SK-N-MC (cell line): ENCODE measurements around the gene ATXN7L1.

Experiments used
- EZH2 ChIP-seq: fragments of 200-600 bp; sonication (generic); IDR thresholded peaks from one replicate; pipeline ENCODE4 v1.6.1; 2017; ENCODE audit warnings: antibody characterized with exemption
- FOXP2 ChIP-seq: optimal IDR thresholded peaks from 2 replicates; pipeline ENCODE3; 2011; ENCODE audit warnings: mild to moderate bottlenecking, moderate library complexity; ENCODE audit not compliant: insufficient read depth; ENCODE audit errors: extremely low read length, control extremely low read depth
- POLR2AphosphoS5 ChIP-seq: IDR thresholded peaks from 2 replicates; pipeline ENCODE4 v1.6.1; 2012; ENCODE audit warnings: mild to moderate bottlenecking, low read depth, low read length, borderline replicate concordance

DNA sequence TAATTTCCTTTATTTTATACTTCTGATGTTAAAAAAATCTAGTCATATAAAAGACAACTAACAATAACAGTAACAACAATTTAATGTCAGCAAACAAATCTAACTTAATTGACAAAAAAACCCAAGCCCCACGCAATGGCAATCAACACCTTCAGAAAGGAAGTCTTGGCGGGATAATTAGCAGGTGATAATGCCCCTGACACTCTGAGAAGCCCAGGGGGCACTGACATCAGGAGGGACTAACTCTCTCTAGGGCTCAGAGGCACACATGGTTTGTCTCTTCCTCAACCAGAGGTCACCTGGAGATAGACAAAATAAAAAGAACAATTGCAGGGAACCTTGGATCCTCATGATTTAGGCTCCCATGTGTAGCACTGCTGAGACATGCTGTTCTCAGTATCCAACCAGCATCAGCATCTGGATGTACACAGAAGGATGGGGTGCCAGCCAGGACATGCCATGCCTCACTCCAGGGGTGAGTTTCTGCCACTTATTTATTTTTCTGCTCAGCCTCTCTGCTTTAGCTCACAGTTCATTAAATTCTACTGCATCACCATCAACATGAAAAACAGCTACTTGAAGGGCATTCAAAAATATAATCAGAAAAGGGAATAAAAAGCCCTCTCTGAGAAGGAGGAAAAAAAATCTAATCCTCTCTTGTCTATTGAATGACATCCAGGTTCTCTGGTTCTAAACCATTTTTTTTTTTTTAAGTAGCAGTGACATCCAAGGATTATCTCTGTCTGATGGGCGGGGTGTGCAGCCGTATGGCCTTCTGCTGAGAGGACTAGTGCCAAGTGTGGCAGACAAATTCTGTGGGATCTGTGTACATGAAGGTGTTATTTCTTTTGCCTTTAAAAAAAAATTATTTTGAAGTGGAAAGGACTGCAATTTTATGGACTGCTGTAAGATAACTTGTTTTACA is 96.3 kb downstream of the ATXN7L1 start:
- no peak for TF ChIP-seq EZH2
- no peak for TF ChIP-seq POLR2AphosphoS5
- TF ChIP-seq FOXP2: no peak
